ENCODE results near the gene ERBB2. TPM values are rescaled to one million over a fixed set of nuclear protein-coding genes. Genes with fewer than 3 reads are reported as not detected.
A peak's percentile ranks its signal among the peaks of the same experiment; 100 is the strongest.

The ERBB2 gene
- total and polyA plus RNA-seq, 2 of the 13 experiments (the other 11 are each of a cell fraction or from before 2014, with no cell fraction given), result 57.7 to 64.1 TPM

DNA sequence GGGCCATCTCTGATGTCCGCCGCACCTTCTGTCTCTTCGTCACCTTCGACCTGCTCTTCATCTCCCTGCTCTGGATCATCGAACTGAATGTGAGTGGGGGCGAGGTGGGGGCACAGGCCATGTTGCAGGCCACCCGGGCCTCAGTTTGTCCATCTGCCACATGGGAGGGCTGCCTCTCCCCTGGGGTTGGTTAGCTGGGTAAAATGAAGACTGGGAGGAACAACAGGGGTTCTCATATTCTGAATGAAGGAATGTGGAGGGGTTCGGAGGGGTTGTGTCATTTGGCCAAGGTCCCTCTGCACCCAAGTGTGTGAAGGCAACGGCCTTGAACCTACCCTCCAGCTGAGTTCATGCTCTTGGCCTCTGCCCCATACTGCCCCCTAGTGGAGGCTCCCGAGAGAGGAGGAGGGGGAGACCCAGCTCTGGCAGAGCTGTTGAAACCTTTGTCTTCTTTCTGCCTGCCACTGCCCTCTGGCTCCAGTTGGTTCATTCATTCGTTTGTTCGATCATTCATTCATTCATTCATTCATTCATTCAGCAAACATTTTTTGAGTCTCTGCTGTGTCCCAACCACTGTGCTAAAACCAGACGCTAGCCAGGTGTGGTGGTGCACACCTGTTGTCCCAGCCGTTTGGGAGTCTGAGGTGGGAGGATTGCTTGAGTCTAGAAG, 46.1 kb upstream of the ERBB2 start (continued):
- TF ChIP-seq, protein P1, sequence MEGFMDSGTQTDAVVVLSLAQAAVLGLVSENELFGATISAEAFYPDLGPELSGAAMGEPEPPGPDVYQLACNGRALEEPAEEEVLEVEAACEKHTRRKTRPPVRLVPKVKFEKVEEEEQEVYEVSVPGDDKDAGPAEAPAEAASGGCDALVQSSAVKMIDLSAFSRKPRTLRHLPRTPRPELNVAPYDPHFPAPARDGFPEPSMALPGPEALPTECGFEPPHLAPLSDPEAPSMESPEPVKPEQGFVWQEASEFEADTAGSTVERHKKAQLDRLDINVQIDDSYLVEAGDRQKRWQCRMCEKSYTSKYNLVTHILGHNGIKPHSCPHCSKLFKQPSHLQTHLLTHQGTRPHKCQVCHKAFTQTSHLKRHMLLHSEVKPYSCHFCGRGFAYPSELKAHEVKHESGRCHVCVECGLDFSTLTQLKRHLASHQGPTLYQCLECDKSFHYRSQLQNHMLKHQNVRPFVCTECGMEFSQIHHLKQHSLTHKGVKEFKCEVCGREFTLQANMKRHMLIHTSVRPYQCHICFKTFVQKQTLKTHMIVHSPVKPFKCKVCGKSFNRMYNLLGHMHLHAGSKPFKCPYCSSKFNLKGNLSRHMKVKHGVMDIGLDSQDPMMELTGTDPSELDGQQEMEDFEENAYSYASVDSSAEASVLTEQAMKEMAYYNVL (CRISPR knock-in tag; IDR thresholded peaks at IDR 0.05; ENCODE audit: borderline replicate concordance), result no peak
- TF ChIP-seq ISL2 (CRISPR knock-in tag; IDR thresholded peaks at IDR 0.05), result no peak
- TF ChIP-seq, protein P2, sequence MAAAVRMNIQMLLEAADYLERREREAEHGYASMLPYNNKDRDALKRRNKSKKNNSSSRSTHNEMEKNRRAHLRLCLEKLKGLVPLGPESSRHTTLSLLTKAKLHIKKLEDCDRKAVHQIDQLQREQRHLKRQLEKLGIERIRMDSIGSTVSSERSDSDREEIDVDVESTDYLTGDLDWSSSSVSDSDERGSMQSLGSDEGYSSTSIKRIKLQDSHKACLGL (CRISPR knock-in tag; IDR thresholded peaks at IDR 0.05), result no peak
- TF ChIP-seq JUN (CRISPR knock-in tag; IDR thresholded peaks at IDR 0.05), result no peak
- TF ChIP-seq, protein P3, sequence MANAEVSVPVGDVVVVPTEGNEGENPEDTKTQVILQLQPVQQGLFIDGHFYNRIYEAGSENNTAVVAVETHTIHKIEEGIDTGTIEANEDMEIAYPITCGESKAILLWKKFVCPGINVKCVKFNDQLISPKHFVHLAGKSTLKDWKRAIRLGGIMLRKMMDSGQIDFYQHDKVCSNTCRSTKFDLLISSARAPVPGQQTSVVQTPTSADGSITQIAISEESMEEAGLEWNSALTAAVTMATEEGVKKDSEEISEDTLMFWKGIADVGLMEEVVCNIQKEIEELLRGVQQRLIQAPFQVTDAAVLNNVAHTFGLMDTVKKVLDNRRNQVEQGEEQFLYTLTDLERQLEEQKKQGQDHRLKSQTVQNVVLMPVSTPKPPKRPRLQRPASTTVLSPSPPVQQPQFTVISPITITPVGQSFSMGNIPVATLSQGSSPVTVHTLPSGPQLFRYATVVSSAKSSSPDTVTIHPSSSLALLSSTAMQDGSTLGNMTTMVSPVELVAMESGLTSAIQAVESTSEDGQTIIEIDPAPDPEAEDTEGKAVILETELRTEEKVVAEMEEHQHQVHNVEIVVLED (CRISPR knock-in tag; IDR thresholded peaks at IDR 0.05; ENCODE audit: borderline replicate concordance), result no peak
- no peak; the same call in 1 of the 2 replicates for TF ChIP-seq CBX5 (CRISPR knock-in tag; IDR thresholded peaks at IDR 0.05; ENCODE audit: borderline replicate concordance)
- TF ChIP-seq NCOR1 (IDR thresholded peaks at IDR 0.05; ENCODE audit: borderline replicate concordance, low read length), result peak; percentile 57; the same call in 1 of the 2 replicates
- TF ChIP-seq ARNTL (CRISPR knock-in tag; IDR thresholded peaks at IDR 0.05), result 0 out of 2 replicates have a peak, but pooled peaks have one; percentile 22
- TF ChIP-seq IRF2 (CRISPR knock-in tag; IDR thresholded peaks at IDR 0.05), result peak; percentile 53; the same call in 1 of the 2 replicates
- TF ChIP-seq, protein P4, sequence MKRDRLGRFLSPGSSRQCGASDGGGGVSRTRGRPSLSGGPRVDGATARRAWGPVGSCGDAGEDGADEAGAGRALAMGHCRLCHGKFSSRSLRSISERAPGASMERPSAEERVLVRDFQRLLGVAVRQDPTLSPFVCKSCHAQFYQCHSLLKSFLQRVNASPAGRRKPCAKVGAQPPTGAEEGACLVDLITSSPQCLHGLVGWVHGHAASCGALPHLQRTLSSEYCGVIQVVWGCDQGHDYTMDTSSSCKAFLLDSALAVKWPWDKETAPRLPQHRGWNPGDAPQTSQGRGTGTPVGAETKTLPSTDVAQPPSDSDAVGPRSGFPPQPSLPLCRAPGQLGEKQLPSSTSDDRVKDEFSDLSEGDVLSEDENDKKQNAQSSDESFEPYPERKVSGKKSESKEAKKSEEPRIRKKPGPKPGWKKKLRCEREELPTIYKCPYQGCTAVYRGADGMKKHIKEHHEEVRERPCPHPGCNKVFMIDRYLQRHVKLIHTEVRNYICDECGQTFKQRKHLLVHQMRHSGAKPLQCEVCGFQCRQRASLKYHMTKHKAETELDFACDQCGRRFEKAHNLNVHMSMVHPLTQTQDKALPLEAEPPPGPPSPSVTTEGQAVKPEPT (CRISPR knock-in tag; IDR thresholded peaks at IDR 0.05; ENCODE audit: low read depth), result no peak
- TF ChIP-seq, protein P5, sequence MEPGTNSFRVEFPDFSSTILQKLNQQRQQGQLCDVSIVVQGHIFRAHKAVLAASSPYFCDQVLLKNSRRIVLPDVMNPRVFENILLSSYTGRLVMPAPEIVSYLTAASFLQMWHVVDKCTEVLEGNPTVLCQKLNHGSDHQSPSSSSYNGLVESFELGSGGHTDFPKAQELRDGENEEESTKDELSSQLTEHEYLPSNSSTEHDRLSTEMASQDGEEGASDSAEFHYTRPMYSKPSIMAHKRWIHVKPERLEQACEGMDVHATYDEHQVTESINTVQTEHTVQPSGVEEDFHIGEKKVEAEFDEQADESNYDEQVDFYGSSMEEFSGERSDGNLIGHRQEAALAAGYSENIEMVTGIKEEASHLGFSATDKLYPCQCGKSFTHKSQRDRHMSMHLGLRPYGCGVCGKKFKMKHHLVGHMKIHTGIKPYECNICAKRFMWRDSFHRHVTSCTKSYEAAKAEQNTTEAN (CRISPR knock-in tag; conservative IDR thresholded peaks at IDR 0.05), result no peak
- TF ChIP-seq, protein P6, sequence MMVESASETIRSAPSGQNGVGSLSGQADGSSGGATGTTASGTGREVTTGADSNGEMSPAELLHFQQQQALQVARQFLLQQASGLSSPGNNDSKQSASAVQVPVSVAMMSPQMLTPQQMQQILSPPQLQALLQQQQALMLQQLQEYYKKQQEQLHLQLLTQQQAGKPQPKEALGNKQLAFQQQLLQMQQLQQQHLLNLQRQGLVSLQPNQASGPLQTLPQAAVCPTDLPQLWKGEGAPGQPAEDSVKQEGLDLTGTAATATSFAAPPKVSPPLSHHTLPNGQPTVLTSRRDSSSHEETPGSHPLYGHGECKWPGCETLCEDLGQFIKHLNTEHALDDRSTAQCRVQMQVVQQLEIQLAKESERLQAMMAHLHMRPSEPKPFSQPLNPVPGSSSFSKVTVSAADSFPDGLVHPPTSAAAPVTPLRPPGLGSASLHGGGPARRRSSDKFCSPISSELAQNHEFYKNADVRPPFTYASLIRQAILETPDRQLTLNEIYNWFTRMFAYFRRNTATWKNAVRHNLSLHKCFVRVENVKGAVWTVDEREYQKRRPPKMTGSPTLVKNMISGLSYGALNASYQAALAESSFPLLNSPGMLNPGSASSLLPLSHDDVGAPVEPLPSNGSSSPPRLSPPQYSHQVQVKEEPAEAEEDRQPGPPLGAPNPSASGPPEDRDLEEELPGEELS (CRISPR knock-in tag; IDR thresholded peaks at IDR 0.05), result peak; percentile 49; the same call in 1 of the 2 replicates
- TF ChIP-seq TGIF2 (CRISPR knock-in tag; IDR thresholded peaks at IDR 0.05), result no peak
- peak; percentile 72 for TF ChIP-seq TEAD3 (CRISPR knock-in tag; optimal IDR thresholded peaks at IDR 0.05; ENCODE audit: borderline replicate concordance)
